ENCODE results near the gene OR10J5.
"Not testable (repeated sequence)": the region's sequence is repeated elsewhere in the genome, so short reads cannot be mapped to it uniquely, and the experiment has no call there.

Gene OR10J5, protein sequence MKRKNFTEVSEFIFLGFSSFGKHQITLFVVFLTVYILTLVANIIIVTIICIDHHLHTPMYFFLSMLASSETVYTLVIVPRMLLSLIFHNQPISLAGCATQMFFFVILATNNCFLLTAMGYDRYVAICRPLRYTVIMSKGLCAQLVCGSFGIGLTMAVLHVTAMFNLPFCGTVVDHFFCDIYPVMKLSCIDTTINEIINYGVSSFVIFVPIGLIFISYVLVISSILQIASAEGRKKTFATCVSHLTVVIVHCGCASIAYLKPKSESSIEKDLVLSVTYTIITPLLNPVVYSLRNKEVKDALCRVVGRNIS

GRCh38 chr1:159535907-159536306 is at the start of gene OR10J5:
Gene OR10J5 (minus strand): TSS chr1:159536007. CDS start chr1:159536007, 0 bp downstream.
- no peak for DNase-seq (ENCODE audit: low read depth in 2 of 2)

GRCh38 chr1:159584536-159584935 is 48.7 kb upstream of the OR10J5 start:
- DNase-seq (ENCODE audit: low read depth in 2 of 2) = no peak

GRCh38 chr1:159581422-159581821 is 45.6 kb upstream of the OR10J5 start:
- DNase-seq (ENCODE audit: low read depth in 2 of 2) = no peak

GRCh38 chr1:159580340-159580739 is 44.5 kb upstream of the OR10J5 start:
- no peak for DNase-seq (ENCODE audit: low read depth in 2 of 2)

GRCh38 chr1:159577446-159577845 is 41.6 kb upstream of the OR10J5 start:
- DNase-seq (ENCODE audit: low read depth in 2 of 2) = no peak

DNA sequence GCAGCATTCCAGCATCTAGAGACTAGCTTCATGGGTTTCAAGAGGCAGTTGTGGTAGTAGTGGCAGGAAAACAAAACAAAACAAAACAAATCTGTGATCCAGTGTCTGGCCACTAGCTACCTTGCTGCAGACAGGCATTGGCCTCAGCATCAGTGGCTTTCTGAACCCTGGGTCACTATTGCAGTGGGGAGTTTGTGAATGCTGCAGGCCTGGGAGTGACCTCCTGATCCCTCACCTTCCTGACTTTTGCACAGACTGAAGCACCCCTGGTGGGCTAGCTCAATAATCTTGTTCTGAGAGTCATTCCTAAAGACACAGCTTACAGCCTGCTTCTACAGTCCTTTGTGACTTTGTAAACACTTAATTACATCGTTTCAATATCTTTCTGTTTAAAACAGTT is 26.9 kb upstream of the OR10J5 start:
- no peak for DNase-seq (ENCODE audit: low read depth in 2 of 2)

DNA sequence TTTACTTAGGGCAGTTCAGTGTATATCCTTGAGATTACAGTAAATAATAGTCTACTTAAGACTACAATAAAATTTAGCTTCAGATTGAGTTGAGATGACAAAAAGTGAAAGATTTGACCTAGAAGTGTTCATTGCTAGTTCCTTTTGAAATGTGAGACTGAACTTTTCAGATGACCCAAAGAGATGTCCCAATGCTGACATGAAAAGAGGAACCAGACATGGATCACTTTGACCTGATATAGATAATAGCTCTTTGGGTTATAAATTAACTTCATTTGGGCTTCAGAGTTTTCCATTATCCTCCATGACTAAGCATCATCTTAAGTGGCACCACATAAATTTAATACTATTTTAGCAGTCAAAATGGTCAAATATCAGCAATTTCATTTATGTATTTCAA is 25.7 kb upstream of the OR10J5 start:
- no peak for DNase-seq (ENCODE audit: low read depth in 2 of 2)

GRCh38 chr1:159560599-159560998 is 24.8 kb upstream of the OR10J5 start:
- no peak for DNase-seq (ENCODE audit: low read depth in 2 of 2)

- no peak for DNase-seq (ENCODE audit: low read depth in 2 of 2)
Observed at GRCh38 chr1:159556931-159557369, 21.1 kb upstream of the OR10J5 start.

DNA sequence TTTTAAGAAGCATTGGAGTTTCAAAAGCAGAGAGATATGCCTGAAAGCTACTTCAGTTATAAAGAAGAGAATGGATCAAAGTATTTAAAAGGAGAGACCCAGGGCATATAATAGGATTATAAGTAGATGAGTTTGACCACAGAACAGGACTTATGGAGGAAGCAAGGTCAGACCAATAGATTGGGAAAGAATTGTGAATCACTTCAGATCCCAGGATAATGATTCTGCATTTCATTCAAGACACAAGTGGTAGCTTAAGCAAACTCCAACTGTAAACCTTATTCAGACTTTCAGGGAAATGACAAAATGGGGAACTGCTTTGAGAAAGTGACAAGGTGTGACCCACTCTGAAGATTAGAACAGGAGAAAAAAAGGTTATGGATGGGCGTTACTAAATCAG is 18.9 kb upstream of the OR10J5 start:
- no peak for DNase-seq (ENCODE audit: low read depth in 2 of 2)

DNA sequence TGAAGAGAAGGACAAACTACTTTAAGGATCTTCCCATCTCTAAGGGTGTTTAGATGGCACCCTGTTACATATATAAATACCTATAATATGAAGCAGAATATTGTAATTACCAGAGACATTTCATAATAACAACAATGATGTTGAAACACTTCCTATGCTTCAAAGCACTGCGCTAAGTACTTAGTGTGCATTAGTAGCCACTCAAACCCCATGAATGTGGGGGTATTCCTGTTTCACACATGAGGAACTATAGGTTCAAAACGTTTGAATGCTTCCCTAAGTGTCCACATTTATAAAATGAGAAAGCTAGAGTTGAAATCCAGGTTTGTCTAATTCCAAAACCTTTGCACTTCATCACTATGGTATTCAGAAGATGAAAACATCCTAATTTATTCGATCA is 18.5 kb upstream of the OR10J5 start:
- DNase-seq (ENCODE audit: low read depth in 2 of 2) = no peak

- no peak for DNase-seq (ENCODE audit: low read depth in 2 of 2)
Observed at GRCh38 chr1:159548126-159548525, 12.3 kb upstream of the OR10J5 start.

GRCh38 chr1:159532922-159533321 is 2.9 kb downstream of the OR10J5 start:
- no peak for DNase-seq (ENCODE audit: low read depth in 2 of 2)

GRCh38 chr1:159524792-159525191 is 11.0 kb downstream of the OR10J5 start:
- DNase-seq (ENCODE audit: low read depth in 2 of 2) = not testable (repeated sequence)

- DNase-seq (ENCODE audit: low read depth in 2 of 2) = no peak
Observed at GRCh38 chr1:159510229-159510541, 25.6 kb downstream of the OR10J5 start.

- DNase-seq (ENCODE audit: low read depth in 2 of 2) = no peak
Observed at GRCh38 chr1:159509440-159510228, 26.2 kb downstream of the OR10J5 start.

- no peak for DNase-seq (ENCODE audit: low read depth in 2 of 2)
Observed at GRCh38 chr1:159508951-159509350, 26.9 kb downstream of the OR10J5 start.

DNA sequence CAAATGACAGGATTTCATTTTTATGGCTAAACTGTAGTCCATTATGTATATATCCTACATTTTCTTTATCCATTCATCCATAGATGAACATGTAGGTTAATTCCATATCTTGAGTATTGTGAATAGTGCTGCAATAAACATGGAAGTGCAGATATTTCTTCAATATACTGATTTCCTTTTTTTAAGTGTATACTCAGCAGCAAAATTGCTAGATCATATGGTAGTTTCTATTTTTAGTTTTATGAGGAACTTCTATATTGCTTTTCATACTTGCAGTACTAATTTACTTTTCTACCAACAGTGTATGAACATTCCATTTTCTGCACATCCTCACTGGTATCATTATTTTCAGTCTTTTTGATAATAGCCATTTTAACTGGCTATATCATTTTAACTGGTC is 30.1 kb downstream of the OR10J5 start:
- DNase-seq (ENCODE audit: low read depth in 2 of 2) = no peak

GRCh38 chr1:159501082-159501481 is 34.7 kb downstream of the OR10J5 start:
- DNase-seq (ENCODE audit: low read depth in 2 of 2) = no peak

DNA sequence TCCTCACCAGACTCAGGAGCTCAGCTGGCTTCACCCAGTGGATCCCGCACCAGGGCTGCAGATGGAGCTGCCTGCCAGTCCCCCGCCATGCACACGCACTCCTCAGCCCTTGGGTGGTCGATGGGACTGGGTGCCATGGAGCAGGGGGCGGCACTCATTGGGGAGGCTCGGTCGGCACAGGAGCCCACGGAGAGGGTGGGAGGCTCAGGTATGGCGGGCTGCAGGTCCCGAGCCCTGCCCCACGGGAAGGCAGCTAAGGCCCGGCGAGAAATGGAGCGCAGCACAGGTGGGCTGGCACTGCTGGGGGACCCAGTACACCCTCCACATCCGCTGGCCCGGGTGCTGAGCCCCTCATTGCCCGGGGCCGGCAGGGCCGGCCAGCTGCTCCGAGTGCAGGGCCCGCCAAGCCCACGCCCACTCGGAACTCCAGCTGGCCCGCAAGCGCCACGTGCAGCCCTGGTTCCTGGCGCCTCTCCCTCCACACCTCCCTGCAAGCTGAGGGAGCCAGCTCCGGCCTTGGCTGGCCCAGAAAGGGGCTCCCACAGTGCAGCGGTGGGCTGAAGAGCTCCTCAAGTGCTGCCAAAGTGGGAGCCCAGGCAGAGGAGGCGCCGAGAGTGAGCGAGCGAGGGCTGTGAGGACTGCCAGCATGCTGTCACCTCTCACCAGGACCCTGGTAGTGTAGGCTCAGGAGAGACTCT is 41.1 kb downstream of the OR10J5 start:
- not testable (repeated sequence) for DNase-seq (ENCODE audit: low read depth in 2 of 2)

- no peak for DNase-seq (ENCODE audit: low read depth in 2 of 2)
Observed at GRCh38 chr1:159493354-159493753, 42.5 kb downstream of the OR10J5 start.

DNA sequence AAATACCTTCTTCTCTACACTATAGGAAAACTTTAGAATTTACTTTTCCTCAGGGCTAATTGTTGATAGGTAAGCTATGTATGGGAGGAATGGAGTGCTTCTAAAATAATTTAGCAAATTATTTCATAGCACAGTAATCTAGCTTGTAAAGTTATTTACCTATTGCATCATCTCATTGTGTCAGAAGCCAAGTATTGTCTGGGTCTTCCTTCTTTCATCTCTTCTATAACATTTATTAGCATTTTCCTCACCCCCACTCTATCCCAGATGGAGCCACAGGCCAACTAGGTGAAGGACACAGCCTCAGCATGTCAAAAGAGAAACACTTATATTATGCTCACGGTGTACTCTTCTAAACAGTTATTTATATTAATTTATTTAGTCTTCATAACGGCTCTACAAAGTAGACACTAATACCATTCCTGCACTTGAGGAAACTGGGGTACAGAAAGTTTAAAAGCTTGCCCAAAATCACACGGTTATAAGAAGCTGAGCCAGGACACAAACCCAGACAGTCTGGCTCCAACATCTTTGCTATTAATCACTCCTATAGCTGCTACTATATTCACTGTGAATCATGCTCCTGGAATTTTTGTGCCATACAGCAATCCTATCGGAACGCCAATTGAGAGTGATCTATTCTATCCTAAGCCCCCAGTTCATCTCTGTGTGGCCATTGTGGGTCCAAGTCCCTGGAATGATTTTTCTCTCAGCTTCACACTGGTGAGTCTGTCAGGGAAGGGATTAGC is 43.1 kb downstream of the OR10J5 start:
- DNase-seq (ENCODE audit: low read depth in 2 of 2) = no peak
